Liver (tissue), 9 donors: ENCODE data around the gene FAM9C. TPM values are rescaled to one million over a fixed set of nuclear protein-coding genes. Genes with fewer than 3 reads are reported as not detected.

Experiments used
- DNase-seq: peaks from one replicate; pipeline ENCODE4 v3.0.0-alpha.2; 2017; ENCODE audit warnings: low spot score
- H3K27ac ChIP-seq, 2 donors: one replicate each; pipeline ENCODE4 v1.7.0; 2013; ENCODE audit warnings: inconsistent platforms in 2 of 2, low read length in 2 of 2, control low read depth in 1 of 2, low read depth in 1 of 2, mild to moderate bottlenecking in 1 of 2
- H3K27me3 ChIP-seq, 4 donors: one replicate each; pipeline versions ENCODE4 v1.6.1 to v1.7.0; 2013; ENCODE audit warnings: low read length in 3 of 4, inconsistent platforms in 1 of 4, mild to moderate bottlenecking in 1 of 4, moderate library complexity in 1 of 4; ENCODE audit not compliant: control insufficient read depth in 4 of 4, insufficient read depth in 4 of 4
- H3K36me3 ChIP-seq, 4 donors: one replicate each; pipeline versions ENCODE4 v1.6.1 to v1.7.0; 2013; ENCODE audit warnings: low read length in 3 of 4, mild to moderate bottlenecking in 3 of 4, low read depth in 1 of 4, moderate library complexity in 1 of 4; ENCODE audit not compliant: control insufficient read depth in 4 of 4, insufficient read depth in 3 of 4
- H3K4me1 ChIP-seq, 4 donors: one replicate each; pipeline versions ENCODE4 v1.6.1 to v1.7.0; 2013; ENCODE audit warnings: low read length in 3 of 4, mild to moderate bottlenecking in 3 of 4, moderate library complexity in 1 of 4; ENCODE audit not compliant: control insufficient read depth in 4 of 4, insufficient read depth in 4 of 4
- H3K4me3 ChIP-seq, 3 donors: one replicate each; pipeline versions ENCODE4 v1.6.1 to v1.7.0; 2013; ENCODE audit warnings: low read length in 3 of 3, control low read depth in 1 of 3, low read depth in 1 of 3, mild to moderate bottlenecking in 1 of 3
- H3K9ac ChIP-seq, 2 donors: one replicate each; pipeline ENCODE4 v1.7.0; 2013; ENCODE audit warnings: low read length in 2 of 2, mild to moderate bottlenecking in 2 of 2, moderate library complexity in 2 of 2, control low read depth in 1 of 2, low read depth in 1 of 2
- H3K9me3 ChIP-seq, 4 donors: one replicate each; pipeline versions ENCODE4 v1.6.1 to v1.7.0; 2013; ENCODE audit warnings: low read length in 3 of 4; ENCODE audit not compliant: control insufficient read depth in 4 of 4
- FOXA1 ChIP-seq: IDR thresholded peaks from 2 replicates; pipeline ENCODE4 v1.6.1; 2016; ENCODE audit warnings: antibody characterized with exemption
- HNF4G ChIP-seq: IDR thresholded peaks from 2 replicates; pipeline ENCODE4 v1.6.1; 2016; ENCODE audit warnings: antibody characterized with exemption
- NR2F2 ChIP-seq: IDR thresholded peaks from 2 replicates; pipeline ENCODE4 v1.6.1; 2016; ENCODE audit warnings: antibody characterized with exemption
- REST ChIP-seq: IDR thresholded peaks from 2 replicates; pipeline ENCODE4 v1.6.1; 2016; ENCODE audit warnings: antibody characterized with exemption, mild to moderate bottlenecking
- RXRA ChIP-seq, 2 donors: IDR thresholded peaks; 2 replicates each; pipeline ENCODE4 v1.6.1; 2017 to 2018; ENCODE audit warnings: antibody characterized with exemption in 2 of 2, mild to moderate bottlenecking in 1 of 2
- SP1 ChIP-seq: IDR thresholded peaks from 2 replicates; pipeline ENCODE4 v1.6.1; 2018; ENCODE audit warnings: antibody characterized with exemption, mild to moderate bottlenecking
- TAF1 ChIP-seq: conservative IDR thresholded peaks from 2 replicates; pipeline ENCODE4 v1.6.1; 2016; ENCODE audit warnings: antibody characterized with exemption, mild to moderate bottlenecking
- WGBS: extraction: QIAGEN DNeasy Blood & Tissue Kit; methylation state at CpG from one replicate; pipeline ENCODE4 v1.1.7; 2013; 5-methylcytosine and 5-hydroxymethylcytosine counted together
- polyA plus RNA-seq, 2 donors: library from polyadenylated mRNA; stranded (reverse) in 1 of 2; unstranded in 1 of 2; fragments of 200-250 nt in 1 of 2; fragments of >200 nt in 1 of 2; fragmentation: Nextera tagmentation in 1 of 2; extraction: Ambion mirVana in 1 of 2; gene quantifications; one replicate each; pipeline versions ENCODE4 v1.2.1 to v1.2.3, GENCODE V29; 2013 to 2015
- total RNA-seq, 2 donors: library from RNA; depleted of rRNA; stranded (reverse); fragments of >200 nt; gene quantifications; one replicate each; pipeline ENCODE4 v1.2.3, GENCODE V29; 2014
- TF ChIP-seq, protein P1 (sequence below): fragments of 150-350 bp; IDR thresholded peaks from 2 replicates; pipeline ENCODE4 v1.5.1; 2017; ENCODE audit warnings: improper control_type of control experiment, low read depth, low read length; ENCODE audit not compliant: missing input control
- TF ChIP-seq, protein P2 (sequence below): IDR thresholded peaks from 2 replicates; pipeline ENCODE4 v1.6.1; 2016; ENCODE audit warnings: antibody characterized with exemption
- donor health status: healthy.
- donor health status: healthy.
- donor health status: healthy.
- donor health status: healthy.
- donor health status: healthy.

The FAM9C gene
- total and polyA plus RNA-seq, 4 donors, result not detected

DNA sequence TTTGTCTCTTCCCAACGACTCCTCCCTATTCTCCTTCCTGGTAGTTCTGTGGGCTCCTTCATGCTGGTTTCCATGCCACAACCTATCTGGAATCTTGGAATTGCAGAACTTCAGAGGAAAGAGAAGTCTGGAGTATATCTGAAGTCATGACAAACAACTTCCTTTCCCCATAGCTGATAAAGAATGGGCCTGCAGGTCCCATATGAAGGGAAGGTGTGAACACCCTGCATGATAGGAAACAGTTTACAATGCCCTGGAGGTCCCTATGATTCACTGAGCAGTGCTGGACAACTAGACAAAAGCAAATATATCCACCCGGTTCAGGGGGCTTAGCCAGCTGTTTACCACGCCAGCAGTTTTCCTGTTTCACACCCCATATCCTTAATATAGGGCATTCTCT is 19.4 kb downstream of the FAM9C start:
- no peaks in the 10 kb centered on the region for H3K9me3 ChIP-seq
- no peak overlapping the region for H3K9ac ChIP-seq
- no peaks in the 10 kb centered on the region for H3K27me3 ChIP-seq
- H3K4me3 ChIP-seq, result no peak overlapping the region
- no peak for TF ChIP-seq REST
- no peaks in the 10 kb centered on the region for H3K36me3 ChIP-seq
- H3K27ac ChIP-seq, result no peak overlapping the region
- peaks cover 2 to 6% (median 5%) of the 10 kb centered on the region in 4 donors for H3K4me1 ChIP-seq
- WGBS, result 83% methylated on average over 3 of the region's 3 CpGs
- no peak for DNase-seq

DNA sequence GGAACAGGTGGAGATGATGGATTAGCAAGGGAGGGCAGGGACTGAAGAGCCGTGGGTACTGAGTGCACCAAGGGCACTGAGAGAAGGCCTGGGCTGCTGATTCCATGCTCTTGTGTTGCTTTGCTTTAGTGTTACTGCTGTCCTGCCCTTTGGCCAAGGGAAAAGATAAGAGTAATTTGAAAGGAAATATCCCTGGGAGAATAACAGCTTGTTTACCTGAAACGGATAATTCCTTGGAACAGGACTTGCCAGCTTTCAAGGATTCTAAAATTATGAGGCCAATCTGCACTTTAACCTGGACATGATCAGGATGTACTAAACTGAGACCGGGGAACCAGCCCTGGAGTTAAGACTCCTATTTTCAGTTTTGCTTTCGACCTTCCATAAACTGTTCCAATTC is 20.4 kb downstream of the FAM9C start:
- TF ChIP-seq RXRA (IDR thresholded peaks at IDR 0.05), result no peak
- no peak for TF ChIP-seq REST
- no peak for TF ChIP-seq NR2F2
- no peak for TF ChIP-seq FOXA1
- TF ChIP-seq SP1, result no peak
- TF ChIP-seq, protein P1, sequence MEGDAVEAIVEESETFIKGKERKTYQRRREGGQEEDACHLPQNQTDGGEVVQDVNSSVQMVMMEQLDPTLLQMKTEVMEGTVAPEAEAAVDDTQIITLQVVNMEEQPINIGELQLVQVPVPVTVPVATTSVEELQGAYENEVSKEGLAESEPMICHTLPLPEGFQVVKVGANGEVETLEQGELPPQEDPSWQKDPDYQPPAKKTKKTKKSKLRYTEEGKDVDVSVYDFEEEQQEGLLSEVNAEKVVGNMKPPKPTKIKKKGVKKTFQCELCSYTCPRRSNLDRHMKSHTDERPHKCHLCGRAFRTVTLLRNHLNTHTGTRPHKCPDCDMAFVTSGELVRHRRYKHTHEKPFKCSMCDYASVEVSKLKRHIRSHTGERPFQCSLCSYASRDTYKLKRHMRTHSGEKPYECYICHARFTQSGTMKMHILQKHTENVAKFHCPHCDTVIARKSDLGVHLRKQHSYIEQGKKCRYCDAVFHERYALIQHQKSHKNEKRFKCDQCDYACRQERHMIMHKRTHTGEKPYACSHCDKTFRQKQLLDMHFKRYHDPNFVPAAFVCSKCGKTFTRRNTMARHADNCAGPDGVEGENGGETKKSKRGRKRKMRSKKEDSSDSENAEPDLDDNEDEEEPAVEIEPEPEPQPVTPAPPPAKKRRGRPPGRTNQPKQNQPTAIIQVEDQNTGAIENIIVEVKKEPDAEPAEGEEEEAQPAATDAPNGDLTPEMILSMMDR, result no peak
- no peak for TF ChIP-seq HNF4G
- TF ChIP-seq TAF1, result no peak
- TF ChIP-seq, protein P2, sequence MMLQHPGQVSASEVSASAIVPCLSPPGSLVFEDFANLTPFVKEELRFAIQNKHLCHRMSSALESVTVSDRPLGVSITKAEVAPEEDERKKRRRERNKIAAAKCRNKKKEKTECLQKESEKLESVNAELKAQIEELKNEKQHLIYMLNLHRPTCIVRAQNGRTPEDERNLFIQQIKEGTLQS, result no peak
- no peak for DNase-seq
- no peaks in the 10 kb centered on the region for H3K36me3 ChIP-seq
- no peak overlapping the region for H3K9ac ChIP-seq
- no peaks in the 10 kb centered on the region for H3K9me3 ChIP-seq
- H3K27ac ChIP-seq, result no peak overlapping the region
- H3K4me3 ChIP-seq, result no peak overlapping the region
- WGBS, result 77% methylated on average over 4 of the region's 4 CpGs
- no peaks in the 10 kb centered on the region for H3K27me3 ChIP-seq
- H3K4me1 ChIP-seq, result peaks cover 0 to 3% (median 3%) of the 10 kb centered on the region in 4 donors
